Hepatocyte (in vitro differentiated cells): ENCODE data around the gene PAX3. TPM values are rescaled to one million over a fixed set of nuclear protein-coding genes. Genes with fewer than 3 reads are reported as not detected.

Source experiments
- DNase-seq: peaks from one replicate; pipeline ENCODE4 v3.0.0-alpha.2; 2016; ENCODE audit warnings: low spot score
- H2AFZ ChIP-seq: fragments of 200-600 bp; sonication (generic); 2 replicates; pipeline ENCODE4 v1.6.0; 2016; ENCODE audit warnings: antibody characterized with exemption, mild to moderate bottlenecking
- H3K27ac ChIP-seq: fragments of 200-600 bp; sonication (generic); 2 replicates; pipeline ENCODE4 v1.5.1; 2016; ENCODE audit warnings: mild to moderate bottlenecking
- H3K27me3 ChIP-seq: fragments of 200-600 bp; sonication (generic); 2 replicates; pipeline ENCODE4 v1.6.1; 2016
- H3K36me3 ChIP-seq: fragments of 200-600 bp; sonication (generic); replicated peaks from 2 replicates; pipeline ENCODE4 v1.5.1; 2016; ENCODE audit warnings: low read depth; ENCODE audit not compliant: insufficient read depth
- H3K4me1 ChIP-seq: fragments of 200-600 bp; sonication (generic); 2 replicates; pipeline ENCODE4 v1.5.1; 2016; ENCODE audit warnings: mild to moderate bottlenecking, moderate library complexity; ENCODE audit not compliant: insufficient read depth
- H3K4me2 ChIP-seq: fragments of 200-600 bp; sonication (generic); 2 replicates; pipeline ENCODE4 v1.6.0; 2016
- H3K4me3 ChIP-seq: fragments of 200-600 bp; sonication (generic); 2 replicates; pipeline ENCODE4 v1.5.1; 2016; ENCODE audit warnings: mild to moderate bottlenecking
- H3K79me2 ChIP-seq: fragments of 200-600 bp; sonication (generic); 2 replicates; pipeline ENCODE4 v1.6.0; 2017; ENCODE audit warnings: mild to moderate bottlenecking
- H3K9me2 ChIP-seq: fragments of 200-600 bp; sonication (generic); replicated peaks from 2 replicates; pipeline ENCODE4 v1.6.0; 2017; ENCODE audit warnings: mild to moderate bottlenecking; ENCODE audit not compliant: insufficient read depth
- H3K9me3 ChIP-seq: fragments of 200-600 bp; sonication (generic); 2 replicates; pipeline ENCODE4 v1.5.1; 2016; ENCODE audit warnings: low read depth, mild to moderate bottlenecking
- H4K20me1 ChIP-seq: fragments of 200-600 bp; sonication (generic); 2 replicates; pipeline ENCODE4 v1.6.0; 2016; ENCODE audit warnings: mild to moderate bottlenecking; ENCODE audit not compliant: insufficient read depth, poor library complexity, severe bottlenecking
- EZH2 ChIP-seq: fragments of 200-600 bp; sonication (generic); IDR thresholded peaks from 2 replicates; pipeline ENCODE4 v1.6.1; 2016; ENCODE audit warnings: antibody characterized with exemption, mild to moderate bottlenecking, borderline replicate concordance
- EZH2phosphoT487 ChIP-seq: fragments of 200-600 bp; sonication (generic); IDR thresholded peaks from one replicate; pipeline ENCODE4 v1.6.1; 2018; ENCODE audit warnings: antibody characterized with exemption, mild to moderate bottlenecking, low read depth, moderate library complexity; ENCODE audit not compliant: unreplicated experiment, severe bottlenecking
- WGBS: methylation state at CpG from one replicate; pipeline ENCODE4 v1.1.6; 2016; ENCODE audit warnings: low lambda C conversion rate; ENCODE audit errors: missing lambda C conversion rate; 5-methylcytosine and 5-hydroxymethylcytosine counted together
- polyA plus RNA-seq: library from polyadenylated mRNA; unstranded; fragments of >200 nt; fragmentation: Nextera tagmentation; extraction: Ambion mirVana; gene quantifications from 2 replicates; pipeline ENCODE4 v1.2.1, GENCODE V29; 2016
- total RNA-seq: library from RNA; depleted of rRNA; stranded (reverse); fragments of >200 nt; gene quantifications from 2 replicates; pipeline ENCODE4 v1.2.3, GENCODE V29; 2014
- TF ChIP-seq, protein P1 (sequence below): fragments of 200-600 bp; sonication (generic); IDR thresholded peaks from 2 replicates; pipeline ENCODE4 v1.5.1; 2016; ENCODE audit warnings: antibody characterized with exemption, mild to moderate bottlenecking; ENCODE audit not compliant: poor library complexity

PAX3 gene
- total and polyA plus RNA-seq, 2 experiments from 2014 or later: not detected

DNA sequence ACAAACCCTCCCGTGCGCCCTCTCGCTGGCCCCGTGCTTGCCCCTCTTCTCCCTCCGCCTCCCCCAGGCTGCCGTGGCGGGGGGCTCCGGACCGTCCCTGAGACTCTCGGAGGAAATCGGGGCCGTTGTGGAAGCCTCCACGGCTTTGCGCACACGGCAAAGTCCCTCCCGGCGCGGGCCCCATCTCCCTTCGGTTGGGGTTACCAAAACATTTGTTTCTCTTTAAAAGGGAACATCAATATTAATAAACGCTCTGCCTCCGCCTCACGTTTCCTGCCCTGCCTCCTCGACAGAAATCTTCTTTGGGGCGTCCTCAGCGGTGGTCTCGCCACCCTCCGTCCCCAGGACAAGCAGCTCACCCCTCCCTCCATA, 3.8 kb downstream of the PAX3 start:
- no peaks in the 10 kb centered on the region for H3K9me2 ChIP-seq
- H3K79me2 ChIP-seq: no peaks in the 10 kb centered on the region
- H3K4me2 ChIP-seq: peak overlapping the region; percentile 48

DNA sequence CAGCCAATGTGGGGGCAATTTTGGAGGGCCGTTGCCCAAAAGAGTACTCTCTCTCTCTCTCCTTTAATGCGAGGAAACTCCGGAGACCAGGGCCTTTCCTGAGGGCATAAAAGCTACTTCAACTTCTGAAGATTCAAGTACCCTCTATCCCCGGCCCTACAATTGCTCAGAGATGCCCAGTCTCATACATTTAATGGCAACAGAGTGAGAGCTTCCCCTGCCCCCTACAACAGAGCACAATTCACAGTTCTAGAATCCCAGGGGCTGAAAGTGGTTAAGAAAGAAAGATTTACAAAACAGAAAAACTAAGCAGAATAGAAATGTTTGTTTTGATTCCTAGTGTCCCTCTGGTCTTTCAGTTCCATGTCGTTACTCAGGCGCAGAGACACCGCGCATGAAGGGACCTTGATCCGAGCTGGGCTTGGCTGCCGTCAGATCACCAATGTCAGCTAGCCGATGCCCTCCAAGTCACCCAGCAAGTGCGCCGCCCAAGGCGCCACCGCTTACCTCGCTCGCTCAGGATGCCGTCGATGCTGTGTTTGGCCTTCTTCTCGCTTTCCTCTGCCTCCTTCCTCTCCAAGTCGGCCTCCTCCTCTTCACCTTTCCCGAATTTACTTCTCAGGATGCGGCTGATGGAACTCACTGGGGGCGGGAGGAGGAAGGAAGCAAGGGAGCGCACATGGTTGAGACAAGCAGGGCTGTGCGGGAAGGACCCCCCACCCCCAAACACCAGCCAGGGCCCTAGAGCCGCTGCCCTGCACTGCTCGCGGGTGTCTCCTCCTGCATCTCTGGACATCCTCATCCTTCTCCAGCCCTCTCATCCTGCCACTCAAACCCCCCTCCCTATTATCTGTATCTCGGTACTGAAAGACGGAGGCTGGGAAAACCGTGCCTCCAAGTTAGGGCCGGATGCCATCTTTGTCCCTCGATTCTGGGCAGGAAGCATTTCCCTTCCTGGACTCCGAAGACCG, 4.9 kb downstream of the PAX3 start:
- Histone ChIP-seq H3K27me3 (peaks cover 99% of the 10 kb centered on the region), H3K4me2 (no peak overlapping the region), H3K36me3 (no peaks in the 10 kb centered on the region), H3K9me3 (no peaks in the 10 kb centered on the region), H3K79me2 (no peaks in the 10 kb centered on the region), H3K27ac (no peak overlapping the region), H4K20me1 (no peaks in the 10 kb centered on the region), H3K4me1 (peaks cover 6% of the 10 kb centered on the region), H3K4me3 (no peak overlapping the region), H2AFZ (no peak overlapping the region), H3K9me2 (no peaks in the 10 kb centered on the region)
- WGBS: 10% methylated on average over 35 of the region's 36 CpGs
- DNase-seq: no peak
- TF ChIP-seq, protein P1, sequence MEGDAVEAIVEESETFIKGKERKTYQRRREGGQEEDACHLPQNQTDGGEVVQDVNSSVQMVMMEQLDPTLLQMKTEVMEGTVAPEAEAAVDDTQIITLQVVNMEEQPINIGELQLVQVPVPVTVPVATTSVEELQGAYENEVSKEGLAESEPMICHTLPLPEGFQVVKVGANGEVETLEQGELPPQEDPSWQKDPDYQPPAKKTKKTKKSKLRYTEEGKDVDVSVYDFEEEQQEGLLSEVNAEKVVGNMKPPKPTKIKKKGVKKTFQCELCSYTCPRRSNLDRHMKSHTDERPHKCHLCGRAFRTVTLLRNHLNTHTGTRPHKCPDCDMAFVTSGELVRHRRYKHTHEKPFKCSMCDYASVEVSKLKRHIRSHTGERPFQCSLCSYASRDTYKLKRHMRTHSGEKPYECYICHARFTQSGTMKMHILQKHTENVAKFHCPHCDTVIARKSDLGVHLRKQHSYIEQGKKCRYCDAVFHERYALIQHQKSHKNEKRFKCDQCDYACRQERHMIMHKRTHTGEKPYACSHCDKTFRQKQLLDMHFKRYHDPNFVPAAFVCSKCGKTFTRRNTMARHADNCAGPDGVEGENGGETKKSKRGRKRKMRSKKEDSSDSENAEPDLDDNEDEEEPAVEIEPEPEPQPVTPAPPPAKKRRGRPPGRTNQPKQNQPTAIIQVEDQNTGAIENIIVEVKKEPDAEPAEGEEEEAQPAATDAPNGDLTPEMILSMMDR: no peak
- TF ChIP-seq EZH2phosphoT487 (peak; percentile 47), EZH2 (peak; percentile 86)

More for the DNA sequence above, 3.8 kb downstream of the PAX3 start:
- TF ChIP-seq EZH2phosphoT487: no peak
- TF ChIP-seq, protein P1: no peak
- Histone ChIP-seq H3K4me3 (no peak overlapping the region), H4K20me1 (no peaks in the 10 kb centered on the region), H3K36me3 (no peaks in the 10 kb centered on the region), H3K27me3 (peaks cover 99% of the 10 kb centered on the region), H3K4me1 (peaks cover 6% of the 10 kb centered on the region), H3K27ac (no peak overlapping the region), H2AFZ (no peak overlapping the region), H3K9me3 (no peaks in the 10 kb centered on the region)
- no peak for DNase-seq
- 4% methylated on average over 27 of the region's 27 CpGs for WGBS

DNA sequence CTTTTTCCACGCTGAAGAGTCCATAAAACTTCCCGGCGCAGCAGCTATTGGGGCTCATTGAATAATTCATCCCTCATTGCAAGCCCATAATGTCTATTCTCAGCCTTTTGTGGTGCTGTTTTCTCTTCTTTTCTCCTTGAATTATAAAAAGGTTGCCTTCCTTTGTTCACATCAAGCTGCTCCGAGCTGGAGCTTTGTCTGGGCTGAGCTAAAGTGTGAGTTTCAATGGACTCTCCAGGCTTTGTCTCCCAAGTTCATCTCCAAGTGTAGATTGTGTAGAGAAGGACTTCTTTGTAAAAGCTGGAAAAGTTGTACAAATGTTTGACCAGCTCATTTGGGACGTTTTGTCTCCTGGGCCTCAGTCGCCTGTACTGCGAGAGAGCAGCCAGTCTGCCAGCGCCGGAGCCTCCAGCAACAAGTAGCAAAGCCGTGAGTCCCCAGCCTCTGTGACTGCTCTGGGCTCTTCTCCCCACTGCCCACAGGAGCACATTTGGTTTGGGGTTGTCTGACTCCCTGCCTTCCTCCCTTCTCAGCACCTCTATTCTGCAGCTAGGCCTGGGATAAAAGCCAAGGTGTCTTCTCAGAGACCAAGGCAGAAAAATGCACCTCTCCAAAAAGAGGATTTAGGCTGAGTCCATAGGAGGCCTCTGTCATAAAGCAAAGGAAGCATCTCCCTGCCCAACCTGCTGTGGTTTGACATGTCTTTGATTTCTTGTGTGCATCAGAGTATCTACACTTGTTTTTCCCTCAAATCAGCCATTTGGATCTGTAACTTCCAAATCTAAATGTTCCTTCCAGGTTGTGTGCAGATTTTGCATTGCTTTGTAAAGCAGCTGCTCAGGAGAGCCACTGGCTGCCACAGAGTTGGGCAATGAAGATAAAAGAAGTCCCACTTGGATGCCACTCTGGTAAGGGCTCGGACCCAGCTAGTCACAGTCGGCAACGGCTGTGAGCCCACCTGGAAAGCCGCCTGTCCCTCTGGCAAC, 6.4 kb downstream of the PAX3 start:
- Histone ChIP-seq H3K9me2 (no peaks in the 10 kb centered on the region), H3K79me2 (no peaks in the 10 kb centered on the region), H3K4me2 (no peak overlapping the region), H3K27me3 (peaks cover 99% of the 10 kb centered on the region), H3K27ac (no peak overlapping the region), H3K36me3 (no peaks in the 10 kb centered on the region), H3K9me3 (no peaks in the 10 kb centered on the region), H3K4me3 (no peak overlapping the region), H3K4me1 (no peaks in the 10 kb centered on the region), H2AFZ (no peak overlapping the region), H4K20me1 (no peaks in the 10 kb centered on the region)
- 41% methylated on average over 14 of the region's 14 CpGs for WGBS
- DNase-seq: no peak
- no peak for TF ChIP-seq EZH2phosphoT487
- TF ChIP-seq EZH2: peak; percentile 6

DNA sequence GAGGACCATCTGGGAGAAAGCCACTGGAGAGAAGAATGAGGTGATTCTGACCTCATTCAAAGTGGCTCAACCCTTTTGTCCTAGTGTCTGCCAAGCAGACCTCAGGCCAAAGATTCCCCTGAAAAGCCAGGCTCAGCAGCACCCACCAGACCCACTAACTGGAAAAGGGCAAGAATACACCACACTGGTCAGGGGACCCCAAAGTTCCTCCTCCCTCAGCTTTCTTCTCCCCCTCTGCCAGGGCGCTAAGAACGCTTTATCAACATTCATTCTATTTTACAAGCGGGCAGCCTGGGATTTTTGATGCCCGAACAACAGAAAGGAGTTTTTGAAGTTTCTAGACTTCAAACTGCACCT, 7.3 kb downstream of the PAX3 start:
- 10% methylated on average over 4 of the region's 4 CpGs for WGBS
- H3K36me3 ChIP-seq: no peaks in the 10 kb centered on the region
- TF ChIP-seq, protein P1: no peak
- TF ChIP-seq EZH2 (no peak), EZH2phosphoT487 (no peak)

More for the DNA sequence above, 7.3 kb downstream of the PAX3 start:
- DNase-seq: no peak
- Histone ChIP-seq H3K27me3 (peaks cover 99% of the 10 kb centered on the region), H3K79me2 (no peaks in the 10 kb centered on the region), H2AFZ (no peak overlapping the region), H3K4me1 (no peaks in the 10 kb centered on the region), H4K20me1 (no peaks in the 10 kb centered on the region), H3K4me2 (no peak overlapping the region), H3K9me3 (no peaks in the 10 kb centered on the region), H3K27ac (no peak overlapping the region), H3K9me2 (no peaks in the 10 kb centered on the region), H3K4me3 (no peak overlapping the region)
